ENCODE data around the gene KCNIP4.
"Not testable (repeated sequence)": the region's sequence is repeated elsewhere in the genome, so short reads cannot be mapped to it uniquely, and the experiment has no call there.

Gene KCNIP4

DNA sequence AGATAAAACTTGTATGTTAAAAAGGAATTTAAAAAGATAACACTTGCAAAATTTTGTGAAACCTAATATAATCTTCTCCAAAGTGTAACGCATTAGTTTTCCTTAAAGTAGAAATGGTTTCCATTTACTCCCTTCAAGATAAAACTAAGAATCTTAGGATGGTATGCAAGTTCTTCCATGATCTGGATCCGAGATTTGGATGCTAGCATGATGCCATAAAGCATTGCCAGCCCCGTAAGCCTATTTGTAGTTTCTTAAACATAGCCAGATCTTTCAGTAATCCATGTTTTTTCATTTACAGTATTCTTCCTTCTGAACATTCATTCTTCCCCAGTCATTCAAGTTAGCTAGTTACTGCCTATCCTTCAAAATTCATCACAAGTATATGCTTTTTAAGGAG is 572.4 kb downstream of the KCNIP4 start:
- Mint-ChIP-seq H3K27ac (no peak overlapping the region), H3K4me1 (ENCODE audit: low read depth) (no peaks in the 10 kb centered on the region), H3K4me3 (no peak overlapping the region), H3K36me3 (no peaks in the 10 kb centered on the region), H3K9me3 (ENCODE audit: low read depth) (peaks cover 13% of the 10 kb centered on the region), H3K27me3 (no peaks in the 10 kb centered on the region)

DNA sequence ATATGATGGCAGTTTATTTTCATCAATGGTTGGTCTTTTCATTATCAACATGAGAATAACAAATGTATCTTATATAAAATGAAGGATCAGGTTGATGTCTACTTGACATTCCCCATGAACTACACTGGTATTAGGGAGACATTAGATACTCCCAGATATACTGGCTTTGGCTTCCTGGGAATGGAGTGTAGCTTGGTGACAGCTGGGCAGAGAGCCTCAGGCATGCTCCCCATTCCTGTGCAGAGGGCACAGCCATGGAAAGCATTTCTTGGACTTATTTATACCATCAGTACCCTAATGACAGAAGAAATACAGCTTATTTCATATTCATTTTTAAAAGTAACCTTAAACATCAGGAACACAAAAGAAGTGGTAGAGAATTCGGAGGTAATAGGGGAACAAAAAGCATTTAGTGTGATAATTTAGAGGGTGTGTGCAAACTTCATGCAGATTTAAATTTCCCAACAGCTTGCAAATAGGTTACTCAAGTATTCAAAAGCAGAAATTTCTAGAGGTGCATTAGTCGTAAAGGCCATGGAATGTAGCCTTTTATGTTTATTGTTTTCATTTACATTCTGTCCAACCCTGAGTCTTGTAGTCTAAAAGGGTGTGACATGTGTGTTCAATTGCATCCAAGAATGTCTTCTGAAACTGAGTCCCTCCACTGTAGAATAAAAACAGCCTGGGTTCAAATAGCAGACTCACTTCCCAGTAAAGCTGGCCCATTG is 573.8 kb downstream of the KCNIP4 start:
- H3K27ac Mint-ChIP-seq, result no peak overlapping the region
- H3K9me3 Mint-ChIP-seq (ENCODE audit: low read depth), result peaks cover 15% of the 10 kb centered on the region
- no peaks in the 10 kb centered on the region for H3K27me3 Mint-ChIP-seq
- no peaks in the 10 kb centered on the region for H3K4me1 Mint-ChIP-seq (ENCODE audit: low read depth)
- no peaks in the 10 kb centered on the region for H3K36me3 Mint-ChIP-seq
- no peak overlapping the region for H3K4me3 Mint-ChIP-seq

DNA sequence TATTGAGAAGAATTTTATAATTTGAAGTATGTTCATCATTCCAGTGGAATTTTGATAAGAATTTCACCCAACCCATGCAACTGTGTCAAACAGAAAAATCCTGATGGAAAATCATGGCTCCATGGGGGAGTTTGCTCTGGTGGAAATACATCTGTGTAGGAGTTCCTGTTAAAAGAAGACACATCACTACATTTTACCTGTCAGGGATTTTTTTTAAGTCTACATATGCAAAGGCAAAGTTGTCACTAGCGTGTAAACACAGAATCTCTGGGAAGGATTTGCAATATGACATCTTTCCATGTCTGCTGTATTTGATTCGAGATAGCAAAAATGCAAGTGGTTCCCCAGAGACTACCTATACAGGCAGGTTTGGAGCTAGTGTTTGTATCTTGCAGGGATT is 581.0 kb downstream of the KCNIP4 start:
- Mint-ChIP-seq H3K4me1 (ENCODE audit: low read depth) (no peaks in the 10 kb centered on the region), H3K36me3 (no peaks in the 10 kb centered on the region), H3K4me3 (no peak overlapping the region), H3K9me3 (ENCODE audit: low read depth) (peaks cover 7% of the 10 kb centered on the region), H3K27me3 (no peaks in the 10 kb centered on the region), H3K27ac (no peak overlapping the region)

DNA sequence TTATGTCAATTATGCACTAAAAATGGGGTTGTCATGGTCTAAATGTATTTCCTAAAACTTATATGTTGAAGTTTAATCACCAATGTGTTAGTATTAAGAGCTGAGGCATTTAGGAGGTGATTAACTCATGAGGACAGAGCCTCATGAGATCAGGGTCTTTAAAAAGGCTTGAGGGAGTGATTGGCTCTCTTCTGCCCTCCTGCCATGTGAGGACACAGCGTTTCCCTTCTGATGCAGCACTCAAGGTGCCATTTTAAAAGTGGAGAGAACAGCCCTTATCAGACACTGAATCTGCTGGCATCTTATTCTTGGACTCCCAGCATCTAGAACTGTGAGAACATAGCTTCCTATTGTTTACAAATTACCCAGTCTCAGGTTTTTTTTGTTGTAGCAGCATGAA is 581.7 kb downstream of the KCNIP4 start:
- Mint-ChIP-seq H3K27ac (no peak overlapping the region), H3K4me1 (ENCODE audit: low read depth) (no peaks in the 10 kb centered on the region), H3K36me3 (no peaks in the 10 kb centered on the region), H3K4me3 (no peak overlapping the region), H3K9me3 (ENCODE audit: low read depth) (peaks cover 3% of the 10 kb centered on the region), H3K27me3 (no peaks in the 10 kb centered on the region)

DNA sequence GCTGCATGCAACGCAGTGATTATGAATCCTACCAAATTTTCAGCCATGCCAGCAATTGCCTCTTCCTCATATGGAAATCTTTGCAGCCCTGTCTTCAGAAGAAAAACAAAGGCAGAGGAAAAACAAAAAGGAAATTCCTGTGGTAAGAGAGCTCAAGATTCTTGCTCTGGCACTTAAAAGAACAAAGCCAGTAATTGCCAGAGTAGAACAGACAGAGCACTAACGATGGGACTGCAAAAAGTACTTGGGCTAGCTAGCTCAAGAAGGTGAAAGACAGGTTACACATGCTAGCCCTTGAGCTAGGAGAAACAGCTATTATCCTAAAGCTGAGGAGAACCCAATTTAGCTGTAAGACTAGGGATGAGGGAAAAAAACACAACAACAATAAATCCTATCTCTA is 582.3 kb downstream of the KCNIP4 start:
- H3K4me3 Mint-ChIP-seq, result no peak overlapping the region
- H3K4me1 Mint-ChIP-seq (ENCODE audit: low read depth), result no peaks in the 10 kb centered on the region
- no peaks in the 10 kb centered on the region for H3K27me3 Mint-ChIP-seq
- H3K36me3 Mint-ChIP-seq, result no peaks in the 10 kb centered on the region
- H3K9me3 Mint-ChIP-seq (ENCODE audit: low read depth), result peaks cover 3% of the 10 kb centered on the region
- no peak overlapping the region for H3K27ac Mint-ChIP-seq

DNA sequence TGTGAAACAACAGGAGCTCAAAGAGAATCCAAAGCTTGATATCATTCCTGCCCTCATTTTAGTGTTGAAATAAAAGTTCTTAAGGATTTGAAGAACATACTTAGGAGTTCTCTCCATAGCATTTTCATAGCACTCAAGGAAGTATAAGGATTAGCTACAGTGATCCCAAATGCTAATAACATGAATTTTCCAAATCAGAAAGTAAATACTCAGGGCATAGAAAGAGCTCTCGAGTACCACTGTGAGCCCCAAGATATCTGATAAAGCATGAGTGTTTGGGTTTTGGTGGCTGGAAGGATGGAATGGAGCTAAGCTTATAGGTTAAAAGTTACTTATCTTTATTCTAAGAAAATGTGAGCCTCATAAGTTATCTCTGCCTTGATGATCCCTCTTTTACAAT is 584.9 kb downstream of the KCNIP4 start:
- Mint-ChIP-seq H3K9me3 (ENCODE audit: low read depth) (no peaks in the 10 kb centered on the region), H3K4me1 (ENCODE audit: low read depth) (no peaks in the 10 kb centered on the region), H3K4me3 (no peak overlapping the region), H3K27me3 (no peaks in the 10 kb centered on the region), H3K36me3 (no peaks in the 10 kb centered on the region), H3K27ac (no peak overlapping the region)

DNA sequence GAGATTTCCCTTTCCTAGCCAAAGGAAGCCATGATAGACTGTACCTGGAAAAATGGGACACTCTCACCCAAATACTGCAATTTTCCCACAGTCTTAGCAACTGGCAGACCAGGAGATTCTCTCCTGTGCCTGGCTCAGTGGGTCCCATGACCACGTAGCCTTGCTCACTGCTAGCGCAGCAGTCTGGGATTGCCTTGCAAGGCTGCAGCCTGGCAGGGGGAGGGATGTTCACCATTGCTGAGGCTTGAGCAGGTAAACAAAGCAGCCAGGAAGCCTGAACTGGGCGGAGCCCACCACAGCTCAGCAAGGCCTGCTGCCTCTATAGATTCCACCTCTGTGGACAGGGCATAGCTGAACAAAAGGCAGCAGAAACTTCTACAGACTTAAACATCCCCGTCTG is 596.2 kb downstream of the KCNIP4 start:
- not testable (repeated sequence) for H3K36me3 Mint-ChIP-seq; H3K27me3 Mint-ChIP-seq; H3K4me3 Mint-ChIP-seq; H3K4me1 Mint-ChIP-seq (ENCODE audit: low read depth); H3K27ac Mint-ChIP-seq
- H3K9me3 Mint-ChIP-seq (ENCODE audit: low read depth), result peaks cover 26% of the 10 kb centered on the region

DNA sequence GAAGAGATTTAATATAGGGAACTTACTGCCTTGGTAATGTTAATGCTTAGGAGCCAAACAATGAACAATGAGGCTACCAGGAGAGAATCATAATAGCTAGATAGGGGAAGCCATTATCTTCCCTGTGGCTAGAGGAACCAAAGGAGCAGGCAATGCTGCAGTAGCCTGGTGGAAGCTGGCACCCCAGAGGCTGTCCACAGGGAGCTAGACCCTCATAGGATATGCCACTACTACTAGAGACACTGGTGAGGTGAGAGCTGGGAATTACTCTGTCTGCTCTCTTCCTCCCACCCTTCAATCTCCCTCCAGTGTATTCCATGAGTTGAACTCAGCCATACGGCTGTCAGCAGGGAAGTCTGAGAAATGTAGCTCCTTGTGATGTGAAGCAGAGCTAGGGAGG is 601.4 kb downstream of the KCNIP4 start:
- H3K27me3 Mint-ChIP-seq, result no peaks in the 10 kb centered on the region
- H3K9me3 Mint-ChIP-seq (ENCODE audit: low read depth), result peaks cover 13% of the 10 kb centered on the region
- H3K4me1 Mint-ChIP-seq (ENCODE audit: low read depth), result no peaks in the 10 kb centered on the region
- no peak overlapping the region for H3K4me3 Mint-ChIP-seq
- no peak overlapping the region for H3K27ac Mint-ChIP-seq
- no peaks in the 10 kb centered on the region for H3K36me3 Mint-ChIP-seq

DNA sequence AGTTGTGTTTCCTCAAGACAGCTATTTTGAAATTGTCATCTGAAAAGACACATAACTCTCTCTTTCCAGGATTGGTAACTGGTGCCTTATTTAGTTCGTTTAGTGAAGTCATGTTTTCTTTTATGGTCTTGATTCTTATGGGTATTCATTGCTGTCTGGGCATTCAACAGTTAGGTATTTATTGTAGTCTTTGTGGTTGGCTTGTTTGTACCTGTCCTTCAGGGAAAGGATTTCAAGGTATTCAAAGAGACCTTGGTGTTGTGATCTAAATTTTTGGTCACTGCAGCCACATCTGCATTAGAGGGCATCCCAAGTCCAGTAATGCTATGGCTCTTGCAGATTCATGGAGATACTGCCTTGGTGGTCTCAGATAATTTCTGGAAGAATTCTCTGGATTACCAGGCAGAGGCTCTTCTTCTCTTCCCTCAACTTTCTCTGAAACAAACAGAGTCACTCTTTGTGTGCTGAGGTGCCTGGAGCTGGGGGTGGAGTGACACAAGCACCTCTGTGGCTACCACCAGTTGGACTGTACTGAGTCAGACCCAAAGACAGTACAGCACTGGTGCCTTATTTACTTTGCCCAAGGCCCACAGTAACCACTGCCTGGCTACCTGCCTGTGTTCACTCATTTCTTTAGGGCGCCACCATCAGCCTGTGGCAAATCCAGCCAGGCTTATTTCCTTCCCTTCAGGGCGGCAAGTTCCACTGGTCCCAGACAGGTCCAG is 620.4 kb downstream of the KCNIP4 start:
- no peaks in the 10 kb centered on the region for H3K4me1 Mint-ChIP-seq (ENCODE audit: low read depth)
- no peaks in the 10 kb centered on the region for H3K36me3 Mint-ChIP-seq
- no peak overlapping the region for H3K27ac Mint-ChIP-seq
- H3K27me3 Mint-ChIP-seq, result no peaks in the 10 kb centered on the region
- H3K9me3 Mint-ChIP-seq (ENCODE audit: low read depth), result peaks cover 22% of the 10 kb centered on the region
- no peak overlapping the region for H3K4me3 Mint-ChIP-seq

DNA sequence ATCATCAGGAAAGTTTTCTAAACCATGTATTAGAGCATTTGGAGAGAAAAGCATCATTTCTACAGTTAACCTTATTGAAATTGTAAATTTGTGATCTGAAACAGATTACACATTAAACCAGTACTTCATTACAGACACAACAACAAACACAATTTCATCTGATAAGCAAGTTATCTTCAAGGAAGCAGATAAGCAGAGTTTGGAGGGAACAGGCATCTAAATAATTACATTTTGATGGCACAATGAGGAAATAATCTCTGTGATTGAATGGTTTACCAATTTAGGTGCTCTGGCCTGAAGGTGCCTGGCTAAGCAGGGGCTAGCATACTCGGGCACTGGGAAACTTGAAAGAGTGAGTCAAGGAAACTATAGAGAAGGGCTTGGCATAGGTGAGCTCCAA is 628.5 kb downstream of the KCNIP4 start:
- Mint-ChIP-seq H3K9me3 (ENCODE audit: low read depth) (peaks cover 16% of the 10 kb centered on the region), H3K4me1 (ENCODE audit: low read depth) (no peaks in the 10 kb centered on the region), H3K27ac (no peak overlapping the region), H3K36me3 (no peaks in the 10 kb centered on the region), H3K4me3 (no peak overlapping the region), H3K27me3 (no peaks in the 10 kb centered on the region)

DNA sequence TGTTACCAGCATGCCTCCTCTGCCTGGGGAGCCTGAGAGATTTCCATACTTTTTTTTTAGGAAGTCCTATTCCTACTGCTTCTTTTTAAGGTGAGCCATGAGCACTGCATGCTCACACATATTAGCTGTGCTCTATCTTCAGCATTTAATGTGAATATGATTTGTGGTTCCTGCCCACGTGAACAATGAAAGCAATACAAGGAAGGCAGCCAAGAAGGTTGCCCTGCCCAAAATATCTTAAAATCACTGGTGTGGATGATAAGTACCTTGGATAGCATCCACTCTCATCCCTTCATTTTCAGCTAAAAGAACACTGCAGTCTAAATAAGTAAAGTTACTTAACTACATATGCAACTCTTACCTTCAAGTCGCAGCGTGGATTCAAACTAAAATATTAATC is 640.9 kb downstream of the KCNIP4 start:
- no peaks in the 10 kb centered on the region for H3K4me1 Mint-ChIP-seq (ENCODE audit: low read depth)

DNA sequence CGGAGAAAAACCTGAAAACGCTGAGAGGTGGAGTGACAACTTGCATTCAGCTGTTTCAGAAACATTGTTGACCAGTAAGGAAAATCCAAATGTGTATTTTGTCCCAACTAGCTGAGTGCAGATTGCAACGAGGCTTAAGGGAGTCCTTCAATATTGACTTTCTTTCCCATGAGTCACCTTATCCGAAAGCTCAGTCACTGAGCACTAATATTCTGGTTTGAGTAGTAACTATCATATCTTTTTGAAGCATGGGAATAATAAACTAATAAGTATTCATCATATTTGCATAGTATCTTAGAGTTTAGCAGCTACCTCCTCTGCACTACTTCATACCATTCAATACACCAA is 644.1 kb downstream of the KCNIP4 start:
- Mint-ChIP-seq H3K27ac (no peak overlapping the region), H3K4me3 (no peak overlapping the region), H3K27me3 (peaks cover 17% of the 10 kb centered on the region)

More for the DNA sequence above, 640.9 kb downstream of the KCNIP4 start:
- Mint-ChIP-seq H3K9me3 (ENCODE audit: low read depth) (no peaks in the 10 kb centered on the region), H3K27ac (no peak overlapping the region), H3K36me3 (no peaks in the 10 kb centered on the region), H3K27me3 (peaks cover 17% of the 10 kb centered on the region), H3K4me3 (no peak overlapping the region)

DNA sequence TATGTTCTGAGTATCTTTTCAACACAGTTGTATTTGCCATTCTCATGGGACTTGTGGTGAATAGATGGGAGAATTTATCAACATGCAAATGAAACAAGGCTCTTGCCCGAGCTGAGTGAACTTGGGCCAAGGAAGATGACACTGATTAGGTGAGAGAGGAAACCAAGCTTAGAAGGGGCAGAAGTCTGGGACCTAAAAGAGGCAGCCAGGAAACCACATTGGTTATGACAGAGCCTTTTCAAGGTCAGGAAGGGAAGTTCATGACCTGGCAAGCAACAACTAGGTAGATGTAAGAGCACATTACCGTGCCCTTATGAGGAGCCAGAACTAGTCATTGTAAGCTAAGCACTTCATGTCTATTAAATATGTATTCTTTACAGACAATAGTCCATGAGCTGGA is 658.0 kb downstream of the KCNIP4 start:
- Mint-ChIP-seq H3K36me3 (no peaks in the 10 kb centered on the region), H3K27ac (no peak overlapping the region), H3K27me3 (peaks cover 1% of the 10 kb centered on the region), H3K4me1 (ENCODE audit: low read depth) (peaks cover 2% of the 10 kb centered on the region), H3K4me3 (no peak overlapping the region), H3K9me3 (ENCODE audit: low read depth) (peaks cover 16% of the 10 kb centered on the region)

More for the DNA sequence above, 644.1 kb downstream of the KCNIP4 start:
- Mint-ChIP-seq H3K9me3 (ENCODE audit: low read depth) (no peaks in the 10 kb centered on the region), H3K36me3 (no peaks in the 10 kb centered on the region), H3K4me1 (ENCODE audit: low read depth) (no peaks in the 10 kb centered on the region)

DNA sequence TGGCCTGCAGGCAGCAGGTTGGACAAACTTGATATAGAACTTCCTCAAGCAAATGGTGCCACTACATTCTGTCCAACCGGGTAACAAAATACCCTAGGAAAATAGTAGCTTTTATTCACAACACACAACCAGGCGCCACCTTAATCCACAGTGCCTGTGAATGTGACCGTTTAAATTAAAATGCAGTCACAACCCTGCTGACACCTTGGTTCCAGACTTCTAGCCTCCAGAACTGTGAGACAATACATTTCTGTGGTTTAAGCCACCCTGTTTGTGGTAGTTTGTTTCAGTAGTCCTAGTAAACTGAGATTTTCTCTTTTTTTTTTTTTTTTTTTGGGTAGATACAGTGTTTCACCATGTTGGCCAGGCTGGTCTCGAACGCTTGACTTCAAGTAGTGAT is 672.5 kb downstream of the KCNIP4 start:
- H3K4me3 Mint-ChIP-seq, result no peak overlapping the region
- no peaks in the 10 kb centered on the region for H3K27me3 Mint-ChIP-seq
- peaks cover 4% of the 10 kb centered on the region for H3K9me3 Mint-ChIP-seq (ENCODE audit: low read depth)
- no peaks in the 10 kb centered on the region for H3K36me3 Mint-ChIP-seq
- H3K4me1 Mint-ChIP-seq (ENCODE audit: low read depth), result no peaks in the 10 kb centered on the region
- no peak overlapping the region for H3K27ac Mint-ChIP-seq

DNA sequence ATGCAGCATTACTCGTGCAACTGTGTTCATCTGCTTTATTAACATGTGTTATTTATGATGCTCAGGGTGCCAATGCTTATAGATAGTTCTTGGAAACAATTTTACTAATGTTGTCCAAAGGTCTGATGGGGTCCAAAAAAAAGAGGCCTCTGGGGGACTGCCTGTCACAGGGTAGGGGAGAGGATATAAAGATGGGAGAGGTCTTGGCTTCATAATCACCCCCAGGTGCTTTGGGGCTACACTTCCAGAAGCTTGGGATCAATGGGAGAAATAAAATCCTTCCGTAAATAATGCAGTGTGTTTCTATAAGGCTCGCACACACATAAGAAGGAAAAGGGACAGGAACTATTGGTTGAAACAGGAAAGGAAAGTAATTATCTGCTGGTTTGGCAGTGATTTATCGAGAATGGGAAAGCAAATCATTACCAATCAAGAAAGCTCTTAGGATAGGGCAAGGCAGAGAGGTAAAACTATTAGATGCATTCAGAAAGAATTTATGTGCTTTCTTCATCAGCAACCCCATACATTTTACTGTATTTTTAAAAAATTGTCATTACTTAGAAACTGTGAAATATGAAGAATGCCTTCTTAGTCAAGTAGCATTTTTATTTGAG is 677.0 kb downstream of the KCNIP4 start:
- H3K27ac Mint-ChIP-seq, result no peak overlapping the region
- no peaks in the 10 kb centered on the region for H3K27me3 Mint-ChIP-seq
- no peaks in the 10 kb centered on the region for H3K4me1 Mint-ChIP-seq (ENCODE audit: low read depth)
- no peaks in the 10 kb centered on the region for H3K36me3 Mint-ChIP-seq
- no peak overlapping the region for H3K4me3 Mint-ChIP-seq
- no peaks in the 10 kb centered on the region for H3K9me3 Mint-ChIP-seq (ENCODE audit: low read depth)

Data from activated naive CD8-positive, alpha-beta T cell (primary cell).